Measurements from ENCODE around the gene FGF18.

- TF ChIP-seq SP1 (IDR thresholded peaks at IDR 0.05) (no peak), FOXK2 (IDR thresholded peaks at IDR 0.05) (no peak), FOXM1 (IDR thresholded peaks at IDR 0.05; ENCODE audit: borderline replicate concordance) (no peak), BHLHE40 (IDR thresholded peaks at IDR 0.05; ENCODE audit: borderline replicate concordance) (no peak), ZNF384 (IDR thresholded peaks at IDR 0.05) (no peak), ELF4 (IDR thresholded peaks at IDR 0.05) (no peak), NFRKB (IDR thresholded peaks at IDR 0.05) (no peak), CTBP1 (IDR thresholded peaks at IDR 0.05; ENCODE audit: borderline replicate concordance) (no peak), SUZ12 (IDR thresholded peaks at IDR 0.05) (no peak), TARDBP (IDR thresholded peaks at IDR 0.05) (no peak), FOXA1 (IDR thresholded peaks at IDR 0.05) (no peak)
Measured at GRCh38 chr5:171428168-171428696, 8.8 kb downstream of the FGF18 start.
